ENCODE results near the gene C19orf38. TPM values are rescaled to one million over a fixed set of nuclear protein-coding genes. Genes with fewer than 3 reads are reported as not detected.
A peak's percentile ranks its signal among the peaks of the same experiment; 100 is the strongest.

Gene C19orf38
- total and polyA plus RNA-seq, 9 of the 15 experiments (the other 6 are each of a cell fraction or from before 2014, with no cell fraction given) = 0.14 to 0.18 TPM; not detected in 7

- TF ChIP-seq ZNF318 (IDR thresholded peaks at IDR 0.05; ENCODE audit: borderline replicate concordance in 1 of 2, low read depth in 1 of 2) (peak in 1 of 2 experiments; percentile 61; a peak in 1 of 4 replicates), FOXA3 (CRISPR knock-in tag; conservative IDR thresholded peaks at IDR 0.05 in 1 of 2, IDR thresholded peaks at IDR 0.05 in 1 of 2) (peak in 1 of 2 experiments; percentile 95; a peak in 2 of 4 replicates), ZBED1 (IDR thresholded peaks at IDR 0.05) (no peak), ELF4 (CRISPR knock-in tag; IDR thresholded peaks at IDR 0.05) (peak; percentile 66), RHOXF2B (CRISPR knock-in tag; conservative IDR thresholded peaks at IDR 0.05) (0 out of 2 replicates have a peak, but pooled peaks have one; percentile 51), GATAD2A (IDR thresholded peaks at IDR 0.05) (peak; percentile 67), MTF1 (CRISPR knock-in tag; IDR thresholded peaks at IDR 0.05; ENCODE audit: borderline replicate concordance) (peak; percentile 81), GATAD2B (IDR thresholded peaks at IDR 0.05; ENCODE audit: borderline replicate concordance) (no peak), JUND (IDR thresholded peaks at IDR 0.05; ENCODE audit: borderline replicate concordance, low read depth, low read length) (peak; percentile 70), JUND (tag; IDR thresholded peaks at IDR 0.05; ENCODE audit: borderline replicate concordance, low read depth, low read length) (peak; percentile 64; the same call in 2 of the 3 replicates), PTBP1 (IDR thresholded peaks at IDR 0.05; ENCODE audit: low read depth, low read length) (peak; percentile 75; the same call in 1 of the 2 replicates), MEF2D (tag; conservative IDR thresholded peaks at IDR 0.05; ENCODE audit: low read depth) (peak; percentile 99), NR2C1 (IDR thresholded peaks at IDR 0.05) (peak; percentile 63), NR2C1 (tag; IDR thresholded peaks at IDR 0.05) (peak; percentile 84), TFE3 (CRISPR knock-in tag; IDR thresholded peaks at IDR 0.05) (no peak; the same call in 1 of the 2 replicates), ZFP91 (CRISPR knock-in tag; IDR thresholded peaks at IDR 0.05) (no peak)
These were observed 11.5 kb upstream of the C19orf38 start (continued) for GRCh38 chr19:10836479-10837330.

All from K562 (cell line).